SU-DHL-6 (cell line): ENCODE measurements around the gene TSKS.

Experiments used
- H2AFZ ChIP-seq: fragments of 200-600 bp; sonication (generic); 2 replicates; pipeline ENCODE4 v1.6.1; 2014; ENCODE audit warnings: low read depth, mild to moderate bottlenecking, moderate library complexity, mixed read lengths, antibody characterized with exemption, low read length; ENCODE audit not compliant: severe bottlenecking
- H3F3A ChIP-seq: fragments of 200-600 bp; shearing (Covaris generic); 2 replicates; pipeline ENCODE4 v1.6.0; 2016; ENCODE audit warnings: antibody characterized with exemption, mild to moderate bottlenecking; ENCODE audit not compliant: insufficient read depth
- H3K27ac ChIP-seq: fragments of 200-600 bp; sonication (generic); 2 replicates; pipeline ENCODE4 v1.5.1; 2016; ENCODE audit warnings: low read depth, mild to moderate bottlenecking, low read length, moderate library complexity, mixed read lengths
- H3K27me3 ChIP-seq: fragments of 200-600 bp; sonication (generic), shearing (Covaris generic); 2 replicates; pipeline ENCODE4 v1.6.0; 2014; ENCODE audit warnings: mild to moderate bottlenecking, low read length
- H3K36me3 ChIP-seq: fragments of 200-600 bp; sonication (generic); 2 replicates; pipeline ENCODE4 v1.6.1; 2014; ENCODE audit warnings: mild to moderate bottlenecking, low read length, mixed read lengths
- H3K4me2 ChIP-seq: fragments of 300-600, 200-600 bp; shearing (Covaris generic), sonication (generic); 2 replicates; pipeline ENCODE4 v1.6.0; 2014; ENCODE audit warnings: low read length, low read depth, mild to moderate bottlenecking; ENCODE audit not compliant: poor library complexity, severe bottlenecking
- H3K4me3 ChIP-seq: fragments of 200-600 bp; sonication (generic); 2 replicates; pipeline ENCODE4 v1.5.1; 2014; ENCODE audit warnings: antibody characterized with exemption, low read length, mild to moderate bottlenecking, mixed read lengths; ENCODE audit not compliant: insufficient read depth, poor library complexity, severe bottlenecking
- H3K79me2 ChIP-seq: fragments of 200-600 bp; sonication (generic); 2 replicates; pipeline ENCODE4 v1.6.1; 2014; ENCODE audit warnings: mild to moderate bottlenecking, low read length, moderate library complexity; ENCODE audit not compliant: insufficient read depth
- H3K9ac ChIP-seq: fragments of 200-600 bp; sonication (generic); 2 replicates; pipeline ENCODE4 v1.7.0; 2014; ENCODE audit warnings: mild to moderate bottlenecking, low read length
- H3K9me2 ChIP-seq: fragments of 200-600 bp; sonication (generic); replicated peaks from 2 replicates; pipeline ENCODE4 v1.6.1; 2014; ENCODE audit warnings: low read length; ENCODE audit not compliant: insufficient read depth
- H3K9me3 ChIP-seq: fragments of 200-600 bp; sonication (generic); 2 replicates; pipeline ENCODE4 v1.6.1; 2014; ENCODE audit warnings: low read length, mixed read lengths; ENCODE audit not compliant: insufficient read depth
- H4K20me1 ChIP-seq: fragments of 200-600 bp; sonication (generic); 2 replicates; pipeline ENCODE4 v1.6.1; 2014; ENCODE audit warnings: low read depth, mild to moderate bottlenecking, antibody characterized with exemption, low read length, moderate library complexity, mixed read lengths
- CTCF ChIP-seq: fragments of 200-600 bp; sonication (generic); IDR thresholded peaks from one replicate; pipeline ENCODE4 v1.5.1; 2017; ENCODE audit warnings: antibody characterized with exemption, mild to moderate bottlenecking, low read length, moderate library complexity; ENCODE audit not compliant: insufficient read depth, poor library complexity, severe bottlenecking
- EZH2phosphoT487 ChIP-seq: fragments of 200-600 bp; sonication (generic), shearing (Covaris generic); conservative IDR thresholded peaks from 2 replicates; pipeline ENCODE4 v1.6.1; 2018; ENCODE audit warnings: mild to moderate bottlenecking, antibody characterized with exemption, low read length, moderate library complexity, mixed read lengths

The TSKS gene

DNA sequence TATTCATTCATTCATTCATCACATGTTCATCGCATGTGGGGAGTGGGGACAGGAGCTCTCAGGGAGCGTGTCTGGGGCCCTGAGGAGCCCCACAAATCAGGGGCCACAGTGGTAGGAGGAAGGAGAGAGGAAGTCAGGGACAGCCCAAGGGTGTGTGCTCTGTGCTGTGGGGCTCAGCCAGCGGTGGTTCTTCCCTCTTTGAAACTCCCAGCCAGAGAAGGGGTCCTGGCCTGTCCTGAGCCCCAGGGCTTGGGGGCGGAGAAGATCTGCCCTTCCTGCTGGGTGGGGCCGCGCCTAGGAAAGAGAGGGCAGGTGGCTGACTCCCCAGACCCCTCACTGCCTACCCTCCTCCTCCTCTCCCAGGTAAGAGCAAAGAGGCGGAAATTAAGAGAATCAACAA is 18.3 kb upstream of the TSKS start:
- TF ChIP-seq EZH2phosphoT487, result no peak
- no peak for TF ChIP-seq CTCF

GRCh38 chr19:49780861-49781260 is 17.8 kb upstream of the TSKS start:
- Histone ChIP-seq H3K4me2 (no peak overlapping the region), H3K36me3 (no peaks in the 10 kb centered on the region), H3K4me3 (no peak overlapping the region), H3K9me3 (no peaks in the 10 kb centered on the region), H3K9ac (no peak overlapping the region), H3K9me2 (no peaks in the 10 kb centered on the region), H3K79me2 (peaks cover 6% of the 10 kb centered on the region; the same call in 1 of the 2 replicates), H3K27ac (no peak overlapping the region), H3F3A (0 out of 2 replicates have a peak, but pooled peaks cover 4% of the 10 kb centered on the region), H3K27me3 (no peaks in the 10 kb centered on the region), H4K20me1 (no peaks in the 10 kb centered on the region), H2AFZ (no peak overlapping the region)
- TF ChIP-seq EZH2phosphoT487, result no peak
- no peak for TF ChIP-seq CTCF

More for the DNA sequence above, 18.3 kb upstream of the TSKS start:
- Histone ChIP-seq H3K27me3 (no peaks in the 10 kb centered on the region), H3F3A (0 out of 2 replicates have a peak, but pooled peaks cover 4% of the 10 kb centered on the region), H3K9ac (no peak overlapping the region), H3K4me2 (no peak overlapping the region), H3K4me3 (no peak overlapping the region), H3K9me3 (no peaks in the 10 kb centered on the region), H3K9me2 (no peaks in the 10 kb centered on the region), H3K79me2 (peaks cover 6% of the 10 kb centered on the region; the same call in 1 of the 2 replicates), H2AFZ (no peak overlapping the region), H3K36me3 (no peaks in the 10 kb centered on the region), H4K20me1 (no peaks in the 10 kb centered on the region), H3K27ac (no peak overlapping the region)

- H3K9me2 ChIP-seq, result no peaks in the 10 kb centered on the region
- H3K4me3 ChIP-seq, result no peak overlapping the region
- peaks cover 6% of the 10 kb centered on the region; the same call in 1 of the 2 replicates for H3K79me2 ChIP-seq
- H3K9ac ChIP-seq, result no peak overlapping the region
- 0 out of 2 replicates have a peak, but pooled peaks cover 4% of the 10 kb centered on the region for H3F3A ChIP-seq
- H3K36me3 ChIP-seq, result no peaks in the 10 kb centered on the region
- H3K9me3 ChIP-seq, result no peaks in the 10 kb centered on the region
- H2AFZ ChIP-seq, result no peak overlapping the region
- no peak overlapping the region for H3K4me2 ChIP-seq
- no peaks in the 10 kb centered on the region for H3K27me3 ChIP-seq
- H3K27ac ChIP-seq, result no peak overlapping the region
- TF ChIP-seq CTCF, result no peak
- TF ChIP-seq EZH2phosphoT487, result no peak
- H4K20me1 ChIP-seq, result no peaks in the 10 kb centered on the region
Observed at GRCh38 chr19:49779731-49780555, 16.8 kb upstream of the TSKS start.
